DOHH2 (cell line): ENCODE results near the gene WNT3A.

ENCODE experiments used
- H3F3A ChIP-seq: fragments of 200-600 bp; sonication (generic), shearing (Covaris generic); 2 replicates; pipeline ENCODE4 v1.6.0; 2016; ENCODE audit warnings: antibody characterized with exemption, mild to moderate bottlenecking; ENCODE audit not compliant: control insufficient read depth, insufficient read depth
- H3K27ac ChIP-seq: fragments of 200-600 bp; sonication (generic); 2 replicates; pipeline ENCODE4 v1.5.1; 2014; ENCODE audit warnings: low read depth, mild to moderate bottlenecking, low read length, moderate library complexity
- H3K27me3 ChIP-seq: fragments of 200-600 bp; sonication (generic); 2 replicates; pipeline ENCODE4 v1.6.1; 2014; ENCODE audit warnings: mild to moderate bottlenecking, low read length, mixed read lengths; ENCODE audit not compliant: control insufficient read depth
- H3K36me3 ChIP-seq: fragments of 200-600 bp; sonication (generic); 2 replicates; pipeline ENCODE4 v1.6.1; 2014; ENCODE audit warnings: mild to moderate bottlenecking, low read length, moderate library complexity, mixed read lengths; ENCODE audit not compliant: control insufficient read depth
- H3K4me1 ChIP-seq: fragments of 200-600 bp; sonication (generic); 2 replicates; pipeline ENCODE4 v1.6.1; 2014; ENCODE audit warnings: mild to moderate bottlenecking, low read length, mixed read lengths; ENCODE audit not compliant: control insufficient read depth
- H3K4me2 ChIP-seq: fragments of 200-600 bp; sonication (generic); 2 replicates; pipeline ENCODE4 v1.6.0; 2014; ENCODE audit warnings: mild to moderate bottlenecking, low read length, moderate library complexity
- H3K4me3 ChIP-seq: fragments of 200-600 bp; sonication (generic); 2 replicates; pipeline ENCODE4 v1.5.1; 2014; ENCODE audit warnings: mild to moderate bottlenecking, low read length, mixed read lengths
- H3K79me2 ChIP-seq: fragments of 200-600 bp; sonication (generic); 2 replicates; pipeline ENCODE4 v1.6.1; 2014; ENCODE audit warnings: mild to moderate bottlenecking, low read length, mixed read lengths; ENCODE audit not compliant: control insufficient read depth
- H3K9me2 ChIP-seq: fragments of 200-600 bp; sonication (generic); replicated peaks from 2 replicates; pipeline ENCODE4 v1.6.1; 2014; ENCODE audit warnings: mild to moderate bottlenecking, low read length, mixed read lengths; ENCODE audit not compliant: control insufficient read depth
- H3K9me3 ChIP-seq: fragments of 200-600 bp; sonication (generic); 2 replicates; pipeline ENCODE4 v1.6.1; 2014; ENCODE audit warnings: antibody characterized with exemption, low read length, mixed read lengths; ENCODE audit not compliant: control insufficient read depth, insufficient read depth
- H4K20me1 ChIP-seq: fragments of 200-600 bp; sonication (generic); 2 replicates; pipeline ENCODE4 v1.6.0; 2014; ENCODE audit warnings: low read depth, mild to moderate bottlenecking, antibody characterized with exemption, low read length, moderate library complexity; ENCODE audit not compliant: control insufficient read depth, insufficient read depth
- CTCF ChIP-seq: fragments of 200-600 bp; sonication (generic); IDR thresholded peaks from one replicate; pipeline ENCODE4 v1.5.1; 2014; ENCODE audit warnings: antibody characterized with exemption, mild to moderate bottlenecking, low read depth, low read length; ENCODE audit not compliant: poor library complexity, severe bottlenecking
- EZH2phosphoT487 ChIP-seq: fragments of 200-600 bp; sonication (generic); IDR thresholded peaks from 2 replicates; pipeline ENCODE4 v1.6.1; 2017; ENCODE audit warnings: borderline replicate concordance, mild to moderate bottlenecking, antibody characterized with exemption, low read length, moderate library complexity, mixed read lengths

The WNT3A gene

GRCh38 chr1:228091084-228091483 lies 84.3 kb downstream of the WNT3A start:
- H3K4me2 ChIP-seq = no peak overlapping the region
- H3F3A ChIP-seq = peaks cover 3% of the 10 kb centered on the region; the same call in 1 of the 2 replicates
- no peaks in the 10 kb centered on the region for H3K27me3 ChIP-seq
- H3K27ac ChIP-seq = no peak overlapping the region
- H4K20me1 ChIP-seq = peaks cover 31% of the 10 kb centered on the region
- peaks cover 100% of the 10 kb centered on the region for H3K79me2 ChIP-seq
- H3K36me3 ChIP-seq = peaks cover 99% of the 10 kb centered on the region
- peaks cover 5% of the 10 kb centered on the region for H3K4me1 ChIP-seq
- TF ChIP-seq CTCF (no peak), EZH2phosphoT487 (no peak)
- H3K9me2 ChIP-seq = no peaks in the 10 kb centered on the region
- H3K9me3 ChIP-seq = peaks cover 41% of the 10 kb centered on the region
- no peak overlapping the region for H3K4me3 ChIP-seq

- Histone ChIP-seq H3F3A (peaks cover 3% of the 10 kb centered on the region; the same call in 1 of the 2 replicates), H3K9me2 (no peaks in the 10 kb centered on the region), H3K9me3 (peaks cover 41% of the 10 kb centered on the region), H3K4me2 (no peak overlapping the region), H3K36me3 (peaks cover 100% of the 10 kb centered on the region), H3K27me3 (no peaks in the 10 kb centered on the region), H3K4me1 (peaks cover 4% of the 10 kb centered on the region; the same call in 1 of the 2 replicates), H3K4me3 (no peak overlapping the region), H4K20me1 (peaks cover 33% of the 10 kb centered on the region), H3K79me2 (peaks cover 100% of the 10 kb centered on the region), H3K27ac (no peak overlapping the region)
- no peak for TF ChIP-seq EZH2phosphoT487
- TF ChIP-seq CTCF = no peak
Observed at GRCh38 chr1:228092342-228093049, 85.7 kb downstream of the WNT3A start.

- Histone ChIP-seq H4K20me1 (peaks cover 29% of the 10 kb centered on the region), H3K27ac (no peak overlapping the region), H3K4me2 (no peak overlapping the region), H3F3A (peaks cover 5% of the 10 kb centered on the region; the same call in 1 of the 2 replicates), H3K79me2 (peaks cover 99% of the 10 kb centered on the region), H3K36me3 (peaks cover 100% of the 10 kb centered on the region), H3K9me3 (peaks cover 41% of the 10 kb centered on the region), H3K4me3 (no peak overlapping the region), H3K27me3 (no peaks in the 10 kb centered on the region), H3K9me2 (no peaks in the 10 kb centered on the region), H3K4me1 (no peaks in the 10 kb centered on the region; the same call in 1 of the 2 replicates)
- TF ChIP-seq CTCF (no peak), EZH2phosphoT487 (no peak)
Observed at GRCh38 chr1:228093050-228093906, 86.5 kb downstream of the WNT3A start.
